Endothelial cell (in vitro differentiated cells): ENCODE results near the gene GOLT1A. TPM values are rescaled to one million over a fixed set of nuclear protein-coding genes. Genes with fewer than 3 reads are reported as not detected.

Experiments used
- DNase-seq: peaks from one replicate; pipeline ENCODE4 v3.0.0; 2021; ENCODE audit warnings: low spot score
- H3K27ac Mint-ChIP-seq: one replicate; pipeline ENCODE4 v1.8.0; 2021; ENCODE audit warnings: mixed read lengths, inconsistent platforms; ENCODE audit not compliant: unreplicated experiment
- H3K27me3 Mint-ChIP-seq: one replicate; pipeline ENCODE4 v1.8.0; 2021; ENCODE audit warnings: mild to moderate bottlenecking, moderate library complexity, mixed read lengths, inconsistent platforms; ENCODE audit not compliant: unreplicated experiment
- H3K36me3 Mint-ChIP-seq: one replicate; pipeline ENCODE4 v1.8.0; 2021; ENCODE audit warnings: mild to moderate bottlenecking, low read depth, mixed read lengths, inconsistent platforms; ENCODE audit not compliant: unreplicated experiment
- H3K4me1 Mint-ChIP-seq: one replicate; pipeline ENCODE4 v1.8.0; 2021; ENCODE audit warnings: mild to moderate bottlenecking, mixed read lengths, inconsistent platforms; ENCODE audit not compliant: unreplicated experiment
- H3K4me3 Mint-ChIP-seq: one replicate; pipeline ENCODE4 v1.8.0; 2021; ENCODE audit warnings: mild to moderate bottlenecking, mixed read lengths, inconsistent platforms; ENCODE audit not compliant: unreplicated experiment
- H3K9me3 Mint-ChIP-seq: one replicate; pipeline ENCODE4 v1.8.0; 2021; ENCODE audit warnings: mixed read lengths, inconsistent platforms; ENCODE audit not compliant: unreplicated experiment
- CTCF ChIP-seq: fragments of 200-600 bp; sonication (generic); IDR thresholded peaks from one replicate; pipeline ENCODE4 v1.5.0; 2021; ENCODE audit warnings: antibody characterized with exemption; ENCODE audit not compliant: unreplicated experiment
- total RNA-seq: library from RNA; stranded (reverse); fragmentation: NEBNext Ultra II Directional; extraction: Animal tissue kit (Norgen Biotek cat#: 25700); gene quantifications from one replicate; pipeline ENCODE4 v1.2.1, GENCODE V29; 2021; ENCODE audit not compliant: unreplicated experiment

The GOLT1A gene
- total RNA-seq, 1 donor from 2014 or later, result 0.51 TPM

GRCh38 chr1:204174958-204175357 lies 38.8 kb downstream of the GOLT1A start:
- TF ChIP-seq CTCF, result no peak
- Mint-ChIP-seq H3K4me1 (no peaks in the 10 kb centered on the region), H3K27ac (no peak overlapping the region), H3K36me3 (no peaks in the 10 kb centered on the region), H3K27me3 (no peaks in the 10 kb centered on the region), H3K4me3 (no peak overlapping the region), H3K9me3 (peaks cover 7% of the 10 kb centered on the region)
- DNase-seq, result no peak

GRCh38 chr1:204172404-204173029 lies 41.3 kb downstream of the GOLT1A start:
- Mint-ChIP-seq H3K27me3 (no peaks in the 10 kb centered on the region), H3K27ac (no peak overlapping the region), H3K4me1 (no peaks in the 10 kb centered on the region), H3K4me3 (no peak overlapping the region), H3K9me3 (peaks cover 7% of the 10 kb centered on the region), H3K36me3 (no peaks in the 10 kb centered on the region)
- TF ChIP-seq CTCF, result no peak
- no peak for DNase-seq

- H3K9me3 Mint-ChIP-seq, result peaks cover 7% of the 10 kb centered on the region
- no peak overlapping the region for H3K27ac Mint-ChIP-seq
- DNase-seq, result no peak
- no peaks in the 10 kb centered on the region for H3K36me3 Mint-ChIP-seq
- no peak for TF ChIP-seq CTCF
- no peaks in the 10 kb centered on the region for H3K27me3 Mint-ChIP-seq
- no peak overlapping the region for H3K4me3 Mint-ChIP-seq
- H3K4me1 Mint-ChIP-seq, result no peaks in the 10 kb centered on the region
Observed at GRCh38 chr1:204171751-204172178, 42.0 kb downstream of the GOLT1A start.

- Mint-ChIP-seq H3K27ac (no peak overlapping the region), H3K4me3 (no peak overlapping the region), H3K9me3 (peaks cover 7% of the 10 kb centered on the region), H3K36me3 (no peaks in the 10 kb centered on the region), H3K4me1 (no peaks in the 10 kb centered on the region), H3K27me3 (no peaks in the 10 kb centered on the region)
- TF ChIP-seq CTCF, result no peak
- DNase-seq, result no peak
Observed at GRCh38 chr1:204170494-204171155, 43.2 kb downstream of the GOLT1A start.

GRCh38 chr1:204169858-204170257 lies 43.9 kb downstream of the GOLT1A start:
- DNase-seq, result no peak
- Mint-ChIP-seq H3K36me3 (no peaks in the 10 kb centered on the region), H3K27ac (no peak overlapping the region), H3K9me3 (peaks cover 7% of the 10 kb centered on the region), H3K27me3 (no peaks in the 10 kb centered on the region), H3K4me3 (no peak overlapping the region), H3K4me1 (no peaks in the 10 kb centered on the region)
- no peak for TF ChIP-seq CTCF
